HG02798 (cell line): ENCODE measurements around the gene PLCL2.

Source experiments
- ATAC-seq: cut with Tn5 transposase; IDR thresholded peaks from one replicate; pipeline ENCODE4 v1.9.1; 2021; ENCODE audit warnings: mild to moderate bottlenecking; ENCODE audit not compliant: unreplicated experiment, poor library complexity

The PLCL2 gene

DNA sequence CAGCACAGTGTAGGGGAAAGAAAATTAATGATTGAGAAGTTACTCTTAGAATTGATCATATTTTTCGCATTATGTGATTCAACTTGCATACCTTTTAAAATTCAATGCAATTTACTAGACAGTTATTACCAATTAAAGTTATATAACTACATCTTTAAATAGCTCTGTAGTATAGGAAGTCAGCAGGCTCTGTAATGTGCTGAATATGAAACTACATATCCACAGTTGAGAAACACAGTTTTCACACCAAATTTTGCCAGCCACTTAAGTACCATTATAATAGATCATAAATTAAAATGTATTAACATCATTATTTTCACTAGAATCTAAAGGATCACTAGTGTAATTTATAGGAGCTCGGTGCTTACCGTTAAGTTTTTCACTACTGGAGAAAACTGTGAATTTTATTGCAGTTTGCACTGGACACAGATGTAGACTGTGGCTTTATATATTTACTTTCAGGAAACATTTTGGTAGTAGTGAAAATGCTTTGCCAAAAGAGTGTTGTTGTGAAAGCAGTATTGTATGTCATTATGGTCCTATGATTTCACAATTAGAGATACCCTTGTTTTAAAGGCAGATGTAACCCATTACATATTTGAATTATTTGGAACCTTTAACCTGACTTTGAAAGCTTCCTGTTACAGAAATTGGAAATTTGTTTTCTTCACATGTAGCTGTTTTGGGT, 113.6 kb downstream of the PLCL2 start:
- no peak for ATAC-seq

DNA sequence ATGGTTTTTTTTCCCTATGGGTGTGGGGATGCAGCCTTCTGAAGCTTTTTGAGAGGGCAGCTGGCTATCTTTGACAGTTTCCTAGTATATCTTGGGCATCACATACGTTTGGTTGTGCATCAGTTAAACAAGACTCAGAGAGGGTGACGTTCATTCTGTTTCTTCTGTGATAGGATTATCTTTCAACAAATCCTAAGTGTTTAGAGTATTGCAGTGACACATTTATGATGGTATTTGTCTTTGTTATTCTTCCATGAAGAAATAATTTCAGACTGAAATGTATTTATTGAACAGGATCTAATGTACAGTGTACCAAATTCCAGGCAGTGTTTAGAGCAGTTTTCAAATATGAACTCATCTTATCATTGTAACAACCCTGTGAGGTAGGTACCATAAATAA, 114.4 kb downstream of the PLCL2 start:
- no peak for ATAC-seq

DNA sequence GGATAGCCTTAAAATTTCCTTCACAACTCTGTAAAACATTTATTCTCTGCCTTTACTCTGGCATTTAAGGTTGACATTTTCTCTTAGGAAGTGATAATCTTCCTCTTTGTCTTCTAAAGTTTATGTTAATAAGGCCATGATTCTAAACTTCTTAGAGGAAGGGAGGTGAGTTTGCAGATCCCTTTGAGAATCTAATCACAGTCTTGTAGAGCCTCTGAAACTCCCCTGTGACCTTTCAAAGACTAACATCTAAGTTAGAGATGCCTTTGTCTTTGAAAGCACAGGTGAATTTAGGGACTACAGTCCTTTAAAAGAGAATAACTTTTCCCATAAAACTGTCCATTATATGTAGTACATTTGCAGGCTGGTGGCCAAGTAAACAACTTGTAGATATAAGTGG, 115.1 kb downstream of the PLCL2 start:
- ATAC-seq, result no peak

DNA sequence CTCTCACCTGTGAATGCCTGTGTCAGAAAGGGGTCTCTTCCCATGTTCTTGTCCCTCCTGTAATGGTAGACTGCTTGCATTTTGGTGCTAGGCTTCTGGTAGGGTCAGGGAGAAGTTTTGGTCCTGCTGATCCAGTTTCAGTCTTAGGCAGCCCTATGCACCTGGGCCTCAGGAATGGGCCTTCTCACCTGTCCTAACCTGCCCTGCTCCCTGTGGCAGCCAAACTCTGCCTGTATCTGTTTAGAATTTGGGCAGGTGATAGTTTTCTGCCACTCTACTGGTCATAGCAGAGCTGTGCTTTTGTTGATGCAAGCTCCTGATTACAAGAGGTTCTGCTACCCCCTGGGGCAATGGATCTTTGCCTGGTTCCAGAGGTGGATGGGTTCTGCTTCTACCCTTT, 118.7 kb downstream of the PLCL2 start:
- ATAC-seq, result no peak

DNA sequence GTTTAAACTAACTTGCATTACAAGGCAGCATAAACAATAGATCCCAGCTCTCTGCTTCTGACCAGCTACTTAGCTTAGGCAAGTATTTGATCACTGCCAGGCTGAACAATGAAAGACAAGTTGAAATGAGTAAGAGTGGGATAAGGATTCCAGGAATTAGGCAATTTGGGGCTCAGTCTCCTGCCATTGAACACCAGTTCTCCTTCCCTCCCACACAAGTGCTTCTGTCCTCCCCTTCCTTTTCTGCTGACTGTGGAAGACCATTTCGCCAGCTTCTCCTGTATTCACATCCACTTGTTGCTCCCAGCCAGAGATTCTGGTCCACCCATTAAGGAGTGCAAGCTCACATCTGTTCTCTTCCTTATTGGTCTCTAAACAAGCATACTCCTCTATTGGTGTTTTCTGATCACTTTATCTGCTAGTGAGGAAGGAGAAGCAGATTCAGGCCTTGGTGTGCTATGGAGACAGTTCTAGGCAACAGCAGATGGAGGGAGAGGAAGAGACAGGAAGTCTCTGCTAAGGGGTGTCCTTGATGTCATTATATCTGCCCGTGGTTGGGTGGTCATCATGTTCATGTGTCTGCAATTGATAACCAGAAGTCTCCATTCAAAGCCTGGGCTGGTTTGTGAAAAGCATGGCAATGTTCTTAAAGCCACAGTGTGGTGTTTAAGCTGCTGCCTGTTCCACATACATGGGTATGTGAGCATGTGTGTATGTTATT, 121.5 kb downstream of the PLCL2 start:
- no peak for ATAC-seq

DNA sequence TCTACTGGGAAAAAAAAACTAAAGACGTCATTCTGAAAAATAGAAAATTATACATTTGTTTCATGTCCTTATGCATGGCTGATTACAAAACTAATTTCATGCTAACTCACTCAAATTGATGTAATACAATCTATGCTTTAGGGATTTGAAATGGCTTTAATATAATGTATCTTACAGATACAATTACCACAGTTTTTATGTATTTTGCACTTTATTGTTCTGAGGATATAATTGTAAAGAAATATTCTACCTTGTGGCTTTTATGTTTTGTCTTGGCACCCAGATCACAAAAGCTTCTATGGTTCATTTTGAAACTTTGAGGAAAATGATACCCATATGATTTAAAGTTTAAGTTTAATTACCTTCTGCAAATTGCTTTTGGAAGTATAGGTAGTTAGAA, 122.5 kb downstream of the PLCL2 start:
- ATAC-seq, result no peak

DNA sequence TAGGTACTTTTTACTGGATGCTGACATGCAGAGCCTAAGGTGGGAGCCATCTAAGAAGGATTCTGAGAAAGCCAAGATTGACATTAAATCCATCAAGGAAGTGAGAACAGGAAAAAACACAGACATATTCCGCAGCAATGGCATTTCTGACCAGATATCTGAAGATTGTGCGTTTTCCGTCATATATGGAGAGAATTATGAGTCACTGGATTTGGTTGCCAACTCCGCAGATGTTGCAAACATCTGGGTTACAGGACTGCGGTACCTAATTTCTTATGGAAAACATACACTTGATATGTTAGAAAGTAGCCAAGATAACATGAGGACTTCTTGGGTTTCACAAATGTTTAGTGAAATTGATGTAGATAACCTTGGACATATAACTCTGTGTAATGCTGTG, 125.1 kb downstream of the PLCL2 start:
- ATAC-seq, result no peak

DNA sequence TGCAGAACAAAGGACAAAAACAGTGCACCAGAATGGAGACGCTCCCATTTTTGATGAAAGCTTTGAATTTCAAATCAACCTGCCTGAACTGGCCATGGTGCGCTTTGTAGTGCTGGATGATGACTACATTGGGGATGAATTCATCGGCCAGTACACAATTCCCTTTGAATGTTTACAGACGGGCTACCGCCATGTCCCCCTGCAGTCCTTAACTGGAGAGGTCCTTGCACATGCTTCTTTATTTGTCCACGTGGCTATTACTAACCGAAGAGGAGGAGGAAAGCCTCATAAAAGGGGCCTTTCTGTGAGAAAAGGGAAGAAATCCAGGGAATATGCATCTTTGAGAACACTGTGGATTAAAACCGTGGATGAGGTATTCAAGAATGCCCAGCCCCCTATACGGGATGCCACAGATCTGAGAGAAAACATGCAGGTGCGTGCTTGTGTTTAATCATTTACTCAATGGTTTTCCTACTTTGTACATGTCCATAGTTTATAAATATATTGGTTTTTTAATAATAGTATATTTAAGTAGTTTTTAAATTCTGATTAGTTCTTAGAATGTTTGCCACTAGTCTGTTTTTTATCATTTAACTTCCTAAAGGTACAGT, 127.1 kb downstream of the PLCL2 start:
- ATAC-seq, result no peak

DNA sequence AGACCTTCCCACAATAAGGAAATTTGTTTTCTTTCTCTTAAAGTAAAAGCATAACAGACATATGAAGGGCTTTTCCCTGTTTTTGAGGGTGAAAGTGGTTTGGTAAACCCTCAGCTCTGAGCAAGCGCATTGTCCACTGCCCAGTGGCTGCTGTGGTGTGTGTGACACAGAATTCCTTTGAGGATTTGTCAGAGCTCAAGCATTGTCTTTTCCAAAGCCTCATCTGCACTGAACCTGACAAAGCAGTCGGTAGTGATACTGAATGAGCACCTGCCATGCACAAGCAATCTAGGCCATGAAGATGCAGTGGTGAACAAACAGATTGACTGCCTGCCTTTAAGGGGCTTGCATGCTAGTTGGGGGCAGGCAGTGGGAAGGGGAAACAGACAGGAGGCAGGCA, 128.3 kb downstream of the PLCL2 start:
- ATAC-seq, result no peak

DNA sequence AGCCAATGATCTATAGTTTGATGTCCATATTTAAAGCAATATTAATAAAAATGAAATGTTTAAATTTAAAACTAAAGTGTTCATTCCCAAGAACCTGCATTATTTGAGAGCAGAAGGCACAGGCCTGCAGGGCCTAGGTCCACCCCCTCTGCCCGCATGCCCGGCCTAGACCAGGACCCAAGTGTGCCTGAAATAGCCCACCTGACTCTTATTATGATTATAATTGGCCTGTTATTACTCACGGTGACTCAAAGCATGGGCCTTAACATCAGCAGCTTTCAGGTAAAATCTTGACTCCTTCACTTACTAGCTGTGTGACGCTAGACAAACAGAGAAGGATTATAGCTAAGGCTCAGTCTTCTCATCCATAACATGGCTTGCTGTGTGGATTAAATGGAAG, 128.8 kb downstream of the PLCL2 start:
- no peak for ATAC-seq

DNA sequence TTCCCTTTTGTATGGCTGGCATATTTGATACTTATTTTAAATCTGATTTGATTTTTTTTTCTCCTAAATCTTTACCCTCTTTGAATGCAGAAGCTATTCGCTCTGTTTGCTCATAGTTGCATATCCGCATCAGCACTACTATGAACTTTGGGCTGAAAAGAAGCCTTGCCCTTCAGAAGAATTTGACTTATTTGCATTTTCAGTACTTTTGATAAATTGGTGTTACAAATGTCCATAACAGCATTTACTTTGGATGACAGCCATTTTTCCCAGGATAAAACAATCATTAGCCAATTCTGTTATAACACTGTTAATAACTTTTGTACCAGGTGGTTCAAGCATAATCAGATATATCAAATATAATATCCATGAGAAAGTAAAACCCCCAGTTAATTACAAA, 129.5 kb downstream of the PLCL2 start:
- no peak for ATAC-seq

DNA sequence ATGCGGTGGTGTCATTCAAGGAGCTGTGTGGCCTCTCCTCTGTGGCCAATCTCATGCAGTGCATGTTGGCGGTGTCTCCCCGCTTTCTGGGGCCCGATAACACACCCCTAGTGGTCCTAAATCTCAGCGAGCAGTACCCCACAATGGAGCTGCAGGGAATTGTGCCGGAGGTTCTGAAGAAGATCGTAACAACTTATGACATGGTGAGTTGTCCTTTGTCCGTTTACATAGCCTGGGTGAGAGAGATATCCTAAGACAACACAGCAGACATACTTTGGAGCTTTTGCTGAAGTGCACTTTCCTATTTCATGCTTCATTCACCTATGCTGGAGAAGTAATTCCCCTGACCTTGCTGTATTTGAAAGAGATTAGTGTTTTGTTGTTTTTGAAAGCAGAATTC, 130.0 kb downstream of the PLCL2 start:
- ATAC-seq, result no peak

DNA sequence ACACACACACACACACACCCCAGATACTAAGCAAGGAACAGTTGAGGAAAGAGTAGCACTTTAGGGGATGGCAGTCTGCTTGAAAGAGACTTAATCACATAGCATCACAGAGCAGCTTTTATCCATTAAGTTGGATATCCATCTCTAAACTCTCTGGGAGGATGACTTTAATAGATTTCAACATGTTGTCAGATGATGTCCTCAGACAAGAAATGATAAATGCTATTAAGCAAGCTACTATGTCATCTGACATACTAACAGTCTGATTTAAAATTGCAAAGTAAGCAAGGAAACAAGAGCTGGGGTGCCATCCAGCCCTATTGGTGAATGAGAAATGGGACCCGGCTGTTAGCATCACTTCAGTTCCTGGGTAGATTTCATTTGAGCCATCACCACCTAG, 136.9 kb downstream of the PLCL2 start:
- ATAC-seq, result no peak

DNA sequence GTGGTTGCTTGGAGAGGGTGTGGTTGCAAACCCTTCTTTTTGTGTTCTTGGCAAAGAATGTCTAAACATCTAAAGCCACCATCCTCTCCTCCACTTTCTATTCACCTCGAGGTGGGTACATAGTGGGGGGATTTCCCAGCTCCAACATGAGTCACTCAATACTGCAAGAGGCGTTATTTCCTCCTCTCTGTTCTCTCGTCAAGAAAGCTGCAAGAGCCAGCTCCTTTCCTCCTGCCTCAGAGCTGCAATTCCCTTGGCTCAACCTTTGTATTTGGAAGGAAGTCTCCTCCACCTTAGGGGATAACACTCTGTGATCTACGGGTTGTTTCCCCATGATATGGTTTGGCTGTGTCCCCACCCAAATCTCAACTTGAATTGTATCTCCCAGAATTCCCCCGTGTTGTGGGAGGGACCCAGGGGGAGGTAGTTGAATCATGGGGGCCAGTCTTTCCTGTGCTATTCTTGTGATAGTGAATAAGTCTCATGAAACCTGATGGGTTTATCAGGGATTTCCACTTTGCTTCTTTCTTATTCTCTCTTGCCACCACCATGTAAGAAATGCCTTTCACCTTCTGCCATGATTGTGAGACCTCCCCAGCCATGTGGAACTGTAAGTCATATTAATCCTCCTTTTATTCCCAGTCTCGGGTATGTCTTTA, 138.4 kb downstream of the PLCL2 start:
- ATAC-seq, result peak; percentile 96

DNA sequence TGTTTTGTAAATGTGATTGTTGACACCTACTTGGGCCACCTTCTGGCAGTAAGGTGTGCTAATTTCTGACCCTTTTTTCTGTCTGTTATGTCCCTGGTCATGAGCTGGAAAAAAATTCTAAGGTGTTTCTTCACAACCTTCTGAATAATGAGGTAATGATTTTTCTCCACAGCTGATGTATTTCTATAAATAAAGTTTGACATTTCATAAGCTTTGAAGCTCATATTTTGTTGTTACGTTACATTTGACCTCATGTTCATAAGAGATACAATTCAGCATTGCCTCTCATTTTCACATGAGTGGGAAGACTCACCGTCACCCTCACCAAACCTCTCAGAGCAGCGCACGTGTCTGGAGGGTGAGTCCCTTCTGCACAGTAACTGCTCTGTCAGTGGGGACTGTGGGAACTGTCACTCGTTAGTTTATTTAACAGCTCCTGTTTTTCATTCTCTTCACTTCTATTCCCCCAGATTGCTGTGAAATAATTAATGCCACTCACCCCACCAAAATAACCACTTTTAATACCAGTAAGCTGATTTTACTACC, 140.9 kb downstream of the PLCL2 start:
- no peak for ATAC-seq

DNA sequence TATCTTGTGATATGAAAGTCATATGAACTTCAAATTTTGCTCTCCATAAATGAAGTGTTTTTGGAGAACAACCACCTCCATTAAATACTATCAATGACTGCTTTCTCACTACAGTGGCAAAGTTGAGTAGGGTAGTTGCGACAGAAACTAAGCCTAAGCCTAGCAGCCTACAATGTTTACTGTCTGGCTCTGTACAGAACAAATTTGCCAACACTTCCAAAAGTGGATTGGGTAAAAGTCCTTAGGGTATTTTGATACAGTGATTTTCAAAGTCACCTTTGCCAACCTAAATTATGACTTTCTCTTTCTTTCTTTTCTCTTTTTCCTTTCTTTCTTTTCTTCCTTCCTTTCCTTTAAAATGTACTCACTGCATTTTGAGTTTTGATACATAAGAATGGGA, 142.6 kb downstream of the PLCL2 start:
- no peak for ATAC-seq

DNA sequence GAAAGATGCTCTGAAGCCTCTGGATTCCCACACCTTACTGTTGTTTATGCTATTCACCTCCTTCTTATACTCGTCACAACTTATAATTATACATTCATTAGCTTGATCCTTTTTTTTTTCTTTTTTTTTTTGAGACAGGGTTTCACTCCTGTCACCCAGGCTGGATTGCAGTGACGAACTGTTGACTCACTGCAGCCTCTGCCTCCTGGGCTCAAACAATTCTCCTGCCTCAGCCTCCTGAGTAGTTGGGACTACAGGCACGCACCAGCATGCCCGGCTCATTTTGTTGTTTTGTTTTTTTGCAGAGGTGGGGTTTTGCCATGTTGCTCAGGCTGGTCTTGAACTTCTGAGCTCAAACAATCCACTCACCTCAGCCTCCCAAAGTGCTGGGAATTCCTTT, 143.6 kb downstream of the PLCL2 start:
- no peak for ATAC-seq

DNA sequence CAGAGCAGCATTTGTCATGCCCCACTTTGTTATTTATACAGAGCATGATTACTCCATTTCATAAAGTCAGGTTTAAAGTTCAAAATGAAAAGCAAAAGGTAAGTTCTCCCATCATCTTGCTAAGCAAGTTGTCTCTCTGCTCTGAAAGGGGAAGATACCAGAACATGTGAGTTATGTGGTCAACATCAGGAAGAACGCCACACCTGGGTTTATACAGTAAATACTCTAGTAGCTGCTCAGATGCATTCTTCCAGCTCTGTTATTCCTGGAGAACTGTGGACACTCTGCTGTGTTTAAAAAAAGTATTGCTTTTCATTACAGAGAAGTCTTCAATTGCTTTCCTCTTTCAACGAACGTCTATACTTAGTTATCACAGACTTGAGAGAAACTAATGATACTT, 145.7 kb downstream of the PLCL2 start:
- ATAC-seq, result peak; percentile 57

DNA sequence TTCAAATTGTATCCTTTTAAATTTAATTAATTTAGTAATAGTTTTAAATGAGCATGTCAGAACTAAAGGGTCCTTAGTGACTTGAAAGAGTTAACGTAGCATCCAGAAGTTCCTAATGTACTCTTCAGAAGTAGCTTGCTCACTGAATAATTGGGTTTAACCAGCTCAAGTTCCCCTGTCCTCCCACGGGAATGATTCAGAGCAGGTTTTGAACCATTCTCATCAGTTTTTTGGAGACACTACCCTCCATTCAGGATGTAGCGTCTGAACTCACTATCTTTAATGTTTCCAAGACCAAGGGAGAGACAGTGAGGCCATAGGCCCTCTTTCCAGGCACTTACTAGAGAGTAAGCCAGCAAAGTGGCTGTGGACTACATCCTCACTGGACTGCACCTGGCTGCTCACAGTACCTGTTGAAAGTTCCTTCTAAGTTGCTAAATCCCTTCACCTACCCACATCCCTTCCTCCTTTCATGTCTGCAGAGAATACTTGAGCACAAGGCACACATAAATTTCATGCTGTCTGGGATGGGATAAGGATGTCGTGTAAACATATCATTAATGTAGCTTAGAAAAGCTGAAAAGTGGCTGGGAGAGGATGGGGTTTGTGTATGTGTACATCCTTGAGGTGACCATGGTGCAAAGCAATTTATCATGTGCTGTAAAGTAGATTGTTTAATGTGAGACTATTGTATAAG, 146.3 kb downstream of the PLCL2 start:
- no peak for ATAC-seq

DNA sequence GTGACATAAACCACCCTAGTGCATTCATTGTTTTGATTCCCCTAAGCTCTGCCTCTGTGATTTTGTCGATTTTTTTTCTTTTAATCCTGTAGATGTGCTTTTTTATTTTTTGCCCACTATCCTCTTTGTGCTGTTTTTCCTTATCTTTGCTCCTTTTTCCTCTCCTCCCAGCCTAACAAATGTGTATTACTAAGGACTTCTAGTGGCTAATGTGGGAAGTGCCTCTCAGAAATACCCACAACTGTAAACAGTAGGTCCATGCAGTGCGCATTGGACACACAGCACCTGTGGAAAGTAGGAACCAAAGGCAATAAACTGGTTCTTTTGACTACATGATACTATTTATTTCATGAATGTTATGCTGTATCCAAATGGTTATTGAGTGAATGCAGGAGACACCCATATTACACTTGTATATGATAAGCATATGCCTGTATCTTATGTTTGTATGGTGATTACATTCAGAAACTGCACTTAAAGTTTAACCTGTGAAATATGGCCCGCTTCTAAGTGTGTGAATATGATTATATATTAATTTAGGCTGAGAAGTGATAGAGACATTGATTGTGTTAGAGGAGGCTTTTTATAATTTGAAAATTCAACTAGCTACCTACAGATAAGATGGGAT, 147.8 kb downstream of the PLCL2 start:
- peak; percentile 43 for ATAC-seq
